Neural progenitor cell (in vitro differentiated cells): ENCODE results near the gene FBLN2. TPM values are rescaled to one million over a fixed set of nuclear protein-coding genes. Genes with fewer than 3 reads are reported as not detected.

Experiments used
- DNase-seq: peaks from one replicate; pipeline ENCODE4 v3.0.0-alpha.2; 2016; ENCODE audit warnings: low spot score
- H2AFZ ChIP-seq: fragments of 200-600 bp; sonication (generic); replicated peaks from 2 replicates; pipeline ENCODE4 v1.6.1; 2016; ENCODE audit warnings: antibody characterized with exemption
- H3F3A ChIP-seq: fragments of 200-600 bp; sonication (generic); 2 replicates; pipeline ENCODE4 v1.6.1; 2016; ENCODE audit warnings: antibody characterized with exemption, low read depth
- H3K27ac ChIP-seq: fragments of 200-600 bp; sonication (generic); 2 replicates; pipeline ENCODE4 v1.5.1; 2016; ENCODE audit warnings: mild to moderate bottlenecking
- H3K27me3 ChIP-seq: fragments of 200-600 bp; sonication (generic); 2 replicates; pipeline ENCODE4 v1.6.1; 2016; ENCODE audit warnings: mild to moderate bottlenecking, moderate library complexity
- H3K36me3 ChIP-seq: fragments of 200-600 bp; sonication (generic); 2 replicates; pipeline ENCODE4 v1.5.1; 2016
- H3K4me1 ChIP-seq: fragments of 200-600 bp; sonication (generic); 2 replicates; pipeline ENCODE4 v1.6.1; 2016; ENCODE audit warnings: mixed run types
- H3K4me2 ChIP-seq: fragments of 200-600 bp; sonication (generic); 2 replicates; pipeline ENCODE4 v1.6.1; 2016
- H3K4me3 ChIP-seq: fragments of 200-600 bp; sonication (generic); 2 replicates; pipeline ENCODE4 v1.5.1; 2016
- H3K79me2 ChIP-seq: fragments of 200-600 bp; sonication (generic); 2 replicates; pipeline ENCODE4 v1.6.1; 2016; ENCODE audit warnings: low read depth
- H3K9ac ChIP-seq: fragments of 200-600 bp; sonication (generic); 2 replicates; pipeline ENCODE4 v1.6.1; 2016
- H3K9me3 ChIP-seq: fragments of 200-600 bp; sonication (generic); 2 replicates; pipeline ENCODE4 v1.5.1; 2016; ENCODE audit warnings: low read depth
- H4K20me1 ChIP-seq: fragments of 200-600 bp; sonication (generic); 2 replicates; pipeline ENCODE4 v1.6.1; 2016; ENCODE audit warnings: low read depth
- H3K27ac Mint-ChIP-seq: 3 replicates; pipeline ENCODE4 v1.8.0; 2021; ENCODE audit warnings: mixed read lengths
- H3K27me3 Mint-ChIP-seq: 2 replicates; pipeline ENCODE4 v1.8.0; 2022; ENCODE audit warnings: low read depth, mild to moderate bottlenecking, inconsistent platforms, moderate library complexity, mixed read lengths; ENCODE audit not compliant: insufficient read depth
- H3K36me3 Mint-ChIP-seq: 3 replicates; pipeline ENCODE4 v1.8.0; 2021; ENCODE audit warnings: mixed read lengths
- H3K4me1 Mint-ChIP-seq: 3 replicates; pipeline ENCODE4 v1.8.0; 2021; ENCODE audit warnings: mixed read lengths
- H3K4me3 Mint-ChIP-seq: 3 replicates; pipeline ENCODE4 v1.8.0; 2021; ENCODE audit warnings: mild to moderate bottlenecking, moderate library complexity, mixed read lengths
- H3K9me3 Mint-ChIP-seq: 3 replicates; pipeline ENCODE4 v1.8.0; 2020; ENCODE audit warnings: mixed read lengths
- CTCF ChIP-seq: fragments of 200-600 bp; sonication (generic); IDR thresholded peaks from 2 replicates; pipeline ENCODE4 v1.5.1; 2017; ENCODE audit warnings: antibody characterized with exemption, mild to moderate bottlenecking
- EZH2 ChIP-seq: fragments of 200-600 bp; sonication (generic); IDR thresholded peaks from 2 replicates; pipeline ENCODE4 v1.6.1; 2017; ENCODE audit warnings: antibody characterized with exemption, mild to moderate bottlenecking, moderate library complexity
- EZH2phosphoT487 ChIP-seq: fragments of 200-600 bp; sonication (generic); IDR thresholded peaks from 2 replicates; pipeline ENCODE4 v1.6.1; 2017; ENCODE audit warnings: antibody characterized with exemption
- total RNA-seq: library from RNA; depleted of rRNA; stranded (reverse); fragments of >200 nt; gene quantifications from 2 replicates; pipeline ENCODE4 v1.2.3, GENCODE V29; 2015; ENCODE audit warnings: low replicate concordance

Gene FBLN2
- total RNA-seq, 1 donor from 2014 or later = 15.9 TPM

- no peaks in the 10 kb centered on the region for H3K27me3 ChIP-seq
- Mint-ChIP-seq H3K36me3 (peaks cover 3% of the 10 kb centered on the region), H3K9me3 (peaks cover 2% of the 10 kb centered on the region), H3K4me3 (no peak overlapping the region), H3K27me3 (peaks cover 6% of the 10 kb centered on the region), H3K27ac (no peak overlapping the region), H3K4me1 (peaks cover 8% of the 10 kb centered on the region)
- H4K20me1 ChIP-seq = no peaks in the 10 kb centered on the region
- H3K36me3 ChIP-seq = no peaks in the 10 kb centered on the region
- H2AFZ ChIP-seq = no peak overlapping the region
- no peak for DNase-seq
- H3K4me1 ChIP-seq = no peaks in the 10 kb centered on the region
- H3K9me3 ChIP-seq = no peaks in the 10 kb centered on the region
- H3K4me2 ChIP-seq = no peak overlapping the region
- H3K4me3 ChIP-seq = no peak overlapping the region
- TF ChIP-seq EZH2 (no peak), EZH2phosphoT487 (no peak), CTCF (no peak)
- no peak overlapping the region for H3K27ac ChIP-seq
- H3F3A ChIP-seq = no peaks in the 10 kb centered on the region
- no peak overlapping the region for H3K9ac ChIP-seq
- H3K79me2 ChIP-seq = no peaks in the 10 kb centered on the region
Observed at GRCh38 chr3:13615019-13615528, 66.1 kb downstream of the FBLN2 start.

GRCh38 chr3:13616359-13616758 is 67.4 kb downstream of the FBLN2 start:
- Mint-ChIP-seq H3K27me3 (peaks cover 6% of the 10 kb centered on the region), H3K4me3 (no peak overlapping the region), H3K4me1 (peaks cover 12% of the 10 kb centered on the region), H3K9me3 (peaks cover 2% of the 10 kb centered on the region), H3K36me3 (peaks cover 3% of the 10 kb centered on the region), H3K27ac (peak overlapping the region; percentile 46)
- no peak overlapping the region for H3K9ac ChIP-seq
- H3K4me2 ChIP-seq = no peak overlapping the region
- H3K79me2 ChIP-seq = no peaks in the 10 kb centered on the region
- H2AFZ ChIP-seq = no peak overlapping the region
- H3K4me3 ChIP-seq = no peak overlapping the region
- no peaks in the 10 kb centered on the region for H3F3A ChIP-seq
- no peak for DNase-seq
- H3K4me1 ChIP-seq = no peaks in the 10 kb centered on the region
- H3K9me3 ChIP-seq = no peaks in the 10 kb centered on the region
- H3K27ac ChIP-seq = no peak overlapping the region
- TF ChIP-seq EZH2 = no peak
- TF ChIP-seq EZH2phosphoT487 = no peak
- no peak for TF ChIP-seq CTCF
- no peaks in the 10 kb centered on the region for H3K36me3 ChIP-seq
- H3K27me3 ChIP-seq = no peaks in the 10 kb centered on the region
- no peaks in the 10 kb centered on the region for H4K20me1 ChIP-seq

GRCh38 chr3:13617097-13617738 is 68.3 kb downstream of the FBLN2 start:
- Histone ChIP-seq H2AFZ (no peak overlapping the region), H3K27me3 (no peaks in the 10 kb centered on the region), H3K27ac (no peak overlapping the region), H3K4me3 (no peak overlapping the region), H3K4me2 (no peak overlapping the region), H3K79me2 (no peaks in the 10 kb centered on the region), H3K4me1 (no peaks in the 10 kb centered on the region), H3K9me3 (no peaks in the 10 kb centered on the region), H3F3A (no peaks in the 10 kb centered on the region), H4K20me1 (no peaks in the 10 kb centered on the region), H3K9ac (no peak overlapping the region), H3K36me3 (no peaks in the 10 kb centered on the region)
- Mint-ChIP-seq H3K36me3 (peaks cover 3% of the 10 kb centered on the region), H3K27ac (no peak overlapping the region), H3K27me3 (peaks cover 6% of the 10 kb centered on the region), H3K4me3 (no peak overlapping the region), H3K4me1 (peaks cover 16% of the 10 kb centered on the region), H3K9me3 (peaks cover 2% of the 10 kb centered on the region)
- TF ChIP-seq CTCF (no peak), EZH2phosphoT487 (no peak), EZH2 (no peak)
- DNase-seq = no peak
